ENCODE measurements around the gene MYL12A. TPM values are rescaled to one million over a fixed set of nuclear protein-coding genes. Genes with fewer than 3 reads are reported as not detected.

The MYL12A gene
- total RNA-seq, 1 donor from 2014 or later: 219 TPM

DNA sequence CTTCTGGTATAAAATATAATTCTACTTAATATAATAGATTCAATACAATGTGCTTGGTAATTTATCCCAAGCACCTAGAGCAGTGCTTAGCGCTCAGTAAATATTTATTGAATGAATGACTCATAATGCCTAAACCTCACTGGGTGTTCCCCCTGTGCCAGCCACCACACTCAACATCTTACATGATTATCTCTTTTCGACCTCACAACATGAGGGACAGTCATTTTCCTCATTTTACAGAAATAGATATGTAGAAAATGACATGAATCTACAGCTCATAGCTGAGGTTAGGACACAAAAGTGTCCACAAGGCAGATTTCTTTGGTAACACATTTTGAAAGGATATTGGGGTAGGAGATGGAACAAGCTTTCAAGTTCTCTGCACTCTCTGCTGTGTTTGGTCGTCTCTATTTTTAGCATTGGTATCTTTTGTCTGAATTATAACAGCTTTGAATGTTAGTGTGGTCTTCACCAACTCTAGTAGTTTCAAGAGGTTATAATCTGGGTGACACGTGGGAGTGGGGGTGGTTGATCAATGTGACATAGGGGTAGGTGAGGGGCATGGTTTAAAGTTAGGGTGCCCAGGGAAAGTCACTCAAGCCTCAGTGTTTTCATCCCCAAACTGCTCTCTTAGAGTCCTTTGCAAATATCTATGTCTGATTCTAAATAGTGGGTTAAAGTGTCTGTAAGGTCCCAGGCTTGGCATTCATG lies 37.6 kb upstream of the MYL12A start:
- H3K9me3 Mint-ChIP-seq: peaks cover 2% of the 10 kb centered on the region
- DNase-seq (ENCODE audit: extremely low spot score, unreplicated experiment): no peak
- H3K4me1 Mint-ChIP-seq (ENCODE audit: unreplicated experiment): peaks cover 22% of the 10 kb centered on the region
- H3K27ac Mint-ChIP-seq: no peak overlapping the region
- H3K27me3 Mint-ChIP-seq: no peaks in the 10 kb centered on the region
- TF ChIP-seq, protein P1, sequence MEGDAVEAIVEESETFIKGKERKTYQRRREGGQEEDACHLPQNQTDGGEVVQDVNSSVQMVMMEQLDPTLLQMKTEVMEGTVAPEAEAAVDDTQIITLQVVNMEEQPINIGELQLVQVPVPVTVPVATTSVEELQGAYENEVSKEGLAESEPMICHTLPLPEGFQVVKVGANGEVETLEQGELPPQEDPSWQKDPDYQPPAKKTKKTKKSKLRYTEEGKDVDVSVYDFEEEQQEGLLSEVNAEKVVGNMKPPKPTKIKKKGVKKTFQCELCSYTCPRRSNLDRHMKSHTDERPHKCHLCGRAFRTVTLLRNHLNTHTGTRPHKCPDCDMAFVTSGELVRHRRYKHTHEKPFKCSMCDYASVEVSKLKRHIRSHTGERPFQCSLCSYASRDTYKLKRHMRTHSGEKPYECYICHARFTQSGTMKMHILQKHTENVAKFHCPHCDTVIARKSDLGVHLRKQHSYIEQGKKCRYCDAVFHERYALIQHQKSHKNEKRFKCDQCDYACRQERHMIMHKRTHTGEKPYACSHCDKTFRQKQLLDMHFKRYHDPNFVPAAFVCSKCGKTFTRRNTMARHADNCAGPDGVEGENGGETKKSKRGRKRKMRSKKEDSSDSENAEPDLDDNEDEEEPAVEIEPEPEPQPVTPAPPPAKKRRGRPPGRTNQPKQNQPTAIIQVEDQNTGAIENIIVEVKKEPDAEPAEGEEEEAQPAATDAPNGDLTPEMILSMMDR (conservative IDR thresholded peaks at IDR 0.05): no peak
- no peak overlapping the region for H3K4me3 Mint-ChIP-seq
- H3K36me3 Mint-ChIP-seq: peaks cover under 1% of the 10 kb centered on the region

DNA sequence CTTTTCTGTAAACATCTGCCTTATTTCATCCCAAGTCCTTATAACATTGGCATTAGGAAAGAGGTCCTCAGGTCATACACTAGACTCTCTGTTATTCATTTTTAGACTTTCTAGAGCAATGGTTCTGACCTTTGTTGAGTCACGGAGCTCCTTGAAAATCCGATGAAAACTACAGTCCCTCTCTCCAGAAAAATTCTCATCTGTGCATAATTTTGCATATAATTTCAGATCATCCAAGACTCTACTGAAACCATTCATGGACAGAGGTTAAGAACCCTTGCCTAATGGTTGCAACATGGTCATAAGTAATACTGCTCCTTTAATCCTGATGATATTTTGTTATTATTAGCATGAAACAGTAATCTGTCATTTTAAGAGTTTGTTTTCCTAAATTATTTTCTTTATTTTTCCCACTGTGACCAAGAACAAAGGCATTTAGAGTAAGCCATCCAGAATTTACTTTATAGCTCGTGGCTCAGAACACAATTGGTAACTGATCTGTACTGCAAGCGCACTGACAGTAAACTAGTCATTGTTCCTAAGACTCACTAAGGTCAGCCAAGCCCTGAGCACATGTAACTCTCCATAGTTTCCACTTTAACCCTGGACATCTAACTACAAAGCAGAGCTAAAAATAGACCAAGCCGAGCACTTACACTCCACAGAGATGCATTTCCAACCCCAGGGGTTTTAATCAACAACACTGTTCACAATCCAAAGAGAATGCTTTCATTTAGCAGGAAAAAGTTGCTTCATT lies 36.2 kb upstream of the MYL12A start:
- H3K4me1 Mint-ChIP-seq (ENCODE audit: unreplicated experiment): peaks cover 22% of the 10 kb centered on the region
- peak overlapping the region; percentile 42 for H3K4me3 Mint-ChIP-seq
- H3K9me3 Mint-ChIP-seq: no peaks in the 10 kb centered on the region
- no peaks in the 10 kb centered on the region for H3K27me3 Mint-ChIP-seq
- no peaks in the 10 kb centered on the region for H3K36me3 Mint-ChIP-seq
- TF ChIP-seq, protein P1 (conservative IDR thresholded peaks at IDR 0.05): no peak
- H3K27ac Mint-ChIP-seq: peak overlapping the region; percentile 50
- no peak for DNase-seq (ENCODE audit: extremely low spot score, unreplicated experiment)

DNA sequence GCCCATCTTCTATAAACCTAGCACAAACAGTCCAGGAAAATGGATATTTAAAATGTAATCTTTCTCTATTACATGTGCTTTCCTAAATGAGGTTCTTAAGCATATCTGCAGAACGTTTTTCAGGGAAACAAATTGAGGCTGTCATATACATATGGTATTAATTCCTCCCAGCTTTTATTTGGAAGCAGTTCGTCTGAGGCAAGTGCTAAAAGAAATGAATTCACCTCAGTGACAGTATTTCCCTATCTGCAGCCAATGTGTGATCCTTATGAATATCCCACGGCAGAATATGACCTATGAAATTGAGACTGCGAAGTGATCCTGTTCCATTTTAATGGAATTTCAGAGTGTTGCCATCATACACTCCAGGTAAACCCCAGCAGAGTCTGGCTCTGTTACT lies 34.9 kb upstream of the MYL12A start:
- Mint-ChIP-seq H3K4me3 (peak overlapping the region; percentile 24), H3K4me1 (ENCODE audit: unreplicated experiment) (peaks cover 29% of the 10 kb centered on the region), H3K27ac (no peak overlapping the region), H3K9me3 (peaks cover 4% of the 10 kb centered on the region), H3K36me3 (no peaks in the 10 kb centered on the region), H3K27me3 (no peaks in the 10 kb centered on the region)
- TF ChIP-seq, protein P1 (conservative IDR thresholded peaks at IDR 0.05): no peak
- DNase-seq (ENCODE audit: extremely low spot score, unreplicated experiment): no peak

DNA sequence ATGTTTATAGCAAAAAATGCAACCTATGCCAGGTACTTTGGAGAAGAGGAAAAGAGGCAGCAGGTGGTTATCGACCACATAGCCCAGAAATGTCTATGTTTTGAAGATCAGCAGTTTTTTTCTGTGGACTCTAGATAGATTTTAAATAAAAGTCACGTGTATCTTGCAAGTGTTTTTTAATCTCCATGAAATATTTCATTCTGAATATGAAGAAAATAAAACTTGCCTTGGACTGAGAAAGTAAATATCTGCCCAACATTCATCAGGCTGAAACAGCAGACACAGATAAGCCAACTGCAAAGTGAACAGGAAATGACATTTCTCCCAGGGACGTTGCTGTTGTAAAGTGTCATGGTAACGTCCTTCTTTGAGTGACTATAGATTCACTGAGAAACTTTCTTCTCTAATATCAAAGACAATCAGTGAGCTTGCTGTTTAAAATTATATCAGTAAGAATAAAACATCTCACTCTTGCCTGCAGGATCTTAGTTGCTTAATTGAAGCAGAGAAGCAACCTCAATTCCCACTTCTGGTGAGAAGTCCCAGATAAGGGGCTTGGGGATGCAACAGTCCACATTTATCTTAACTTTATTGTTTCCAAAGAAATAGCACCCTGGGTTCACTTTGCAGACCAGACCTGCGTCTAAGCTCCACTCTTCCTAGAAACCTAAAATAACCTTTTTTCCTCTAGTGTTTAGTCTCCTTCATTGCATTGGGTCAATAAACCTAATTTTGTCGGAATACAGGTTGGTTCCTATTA lies 34.1 kb upstream of the MYL12A start:
- DNase-seq (ENCODE audit: extremely low spot score, unreplicated experiment): no peak
- TF ChIP-seq, protein P1 (conservative IDR thresholded peaks at IDR 0.05): no peak

DNA sequence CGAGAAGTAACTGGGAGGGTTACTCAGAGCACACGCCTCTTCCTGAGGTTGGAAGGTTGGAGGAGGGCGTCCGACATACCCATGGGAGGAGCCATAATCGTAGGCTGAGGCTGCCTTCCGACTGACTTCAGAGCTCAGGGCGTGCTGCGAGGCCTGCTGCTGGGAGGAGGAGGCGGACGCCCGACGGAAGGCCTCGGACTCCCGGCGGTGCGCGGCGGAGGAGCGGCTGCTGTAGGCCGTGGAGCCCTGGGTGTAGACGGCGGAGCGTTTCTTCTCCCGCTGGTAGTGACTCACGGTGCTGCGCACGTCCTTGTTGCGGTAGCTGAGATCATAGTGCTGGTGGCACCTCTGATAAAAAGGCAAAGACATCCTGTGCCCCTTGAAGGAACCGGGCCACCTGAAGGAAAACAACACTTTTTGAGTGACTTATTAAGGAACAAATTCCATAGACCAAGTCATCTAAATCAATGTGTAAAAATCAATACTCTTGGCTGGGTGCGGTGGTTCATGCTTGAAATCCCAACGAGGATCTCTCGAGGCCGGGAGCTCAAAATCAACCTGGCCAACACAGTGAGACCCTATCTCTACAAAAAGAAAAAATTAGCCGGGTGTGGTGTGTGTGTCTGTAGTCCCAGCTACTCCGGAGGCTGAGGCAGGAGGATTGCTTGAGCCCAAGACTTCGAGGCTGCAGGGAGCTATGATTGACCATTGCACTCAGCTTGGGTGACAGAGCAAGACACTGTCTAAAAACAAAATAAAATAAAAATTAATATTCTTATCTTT lies 32.6 kb upstream of the MYL12A start:
- Mint-ChIP-seq H3K27me3 (no peaks in the 10 kb centered on the region), H3K4me1 (ENCODE audit: unreplicated experiment) (peaks cover 50% of the 10 kb centered on the region), H3K4me3 (no peak overlapping the region), H3K36me3 (no peaks in the 10 kb centered on the region), H3K9me3 (peaks cover 4% of the 10 kb centered on the region), H3K27ac (no peak overlapping the region)
- DNase-seq (ENCODE audit: extremely low spot score, unreplicated experiment): no peak
- TF ChIP-seq, protein P1 (conservative IDR thresholded peaks at IDR 0.05): no peak

More for the DNA sequence above, 34.1 kb upstream of the MYL12A start:
- H3K27ac Mint-ChIP-seq: no peak overlapping the region
- peak overlapping the region; percentile 24 for H3K4me3 Mint-ChIP-seq
- H3K9me3 Mint-ChIP-seq: peaks cover 4% of the 10 kb centered on the region
- H3K36me3 Mint-ChIP-seq: no peaks in the 10 kb centered on the region
- peaks cover 37% of the 10 kb centered on the region for H3K4me1 Mint-ChIP-seq (ENCODE audit: unreplicated experiment)
- no peaks in the 10 kb centered on the region for H3K27me3 Mint-ChIP-seq
